Endothelial cell (in vitro differentiated cells): ENCODE data around the gene MAP1B. TPM values are rescaled to one million over a fixed set of nuclear protein-coding genes. Genes with fewer than 3 reads are reported as not detected.

Source experiments
- DNase-seq: peaks from one replicate; pipeline ENCODE4 v3.0.0; 2021; ENCODE audit warnings: low spot score
- H3K27ac Mint-ChIP-seq: one replicate; pipeline ENCODE4 v1.8.0; 2021; ENCODE audit warnings: mixed read lengths, inconsistent platforms; ENCODE audit not compliant: unreplicated experiment
- H3K27me3 Mint-ChIP-seq: one replicate; pipeline ENCODE4 v1.8.0; 2021; ENCODE audit warnings: mild to moderate bottlenecking, moderate library complexity, mixed read lengths, inconsistent platforms; ENCODE audit not compliant: unreplicated experiment
- H3K36me3 Mint-ChIP-seq: one replicate; pipeline ENCODE4 v1.8.0; 2021; ENCODE audit warnings: mild to moderate bottlenecking, low read depth, mixed read lengths, inconsistent platforms; ENCODE audit not compliant: unreplicated experiment
- H3K4me1 Mint-ChIP-seq: one replicate; pipeline ENCODE4 v1.8.0; 2021; ENCODE audit warnings: mild to moderate bottlenecking, mixed read lengths, inconsistent platforms; ENCODE audit not compliant: unreplicated experiment
- H3K4me3 Mint-ChIP-seq: one replicate; pipeline ENCODE4 v1.8.0; 2021; ENCODE audit warnings: mild to moderate bottlenecking, mixed read lengths, inconsistent platforms; ENCODE audit not compliant: unreplicated experiment
- H3K9me3 Mint-ChIP-seq: one replicate; pipeline ENCODE4 v1.8.0; 2021; ENCODE audit warnings: mixed read lengths, inconsistent platforms; ENCODE audit not compliant: unreplicated experiment
- CTCF ChIP-seq: fragments of 200-600 bp; sonication (generic); IDR thresholded peaks from one replicate; pipeline ENCODE4 v1.5.0; 2021; ENCODE audit warnings: antibody characterized with exemption; ENCODE audit not compliant: unreplicated experiment
- total RNA-seq: library from RNA; stranded (reverse); fragmentation: NEBNext Ultra II Directional; extraction: Animal tissue kit (Norgen Biotek cat#: 25700); gene quantifications from one replicate; pipeline ENCODE4 v1.2.1, GENCODE V29; 2021; ENCODE audit not compliant: unreplicated experiment

MAP1B gene
- total RNA-seq, 1 donor from 2014 or later = 251 TPM

GRCh38 chr5:72244862-72245371 is 137.6 kb downstream of the MAP1B start:
- Mint-ChIP-seq H3K9me3 (no peaks in the 10 kb centered on the region), H3K4me1 (no peaks in the 10 kb centered on the region), H3K4me3 (no peak overlapping the region), H3K27ac (no peak overlapping the region), H3K27me3 (peaks cover 2% of the 10 kb centered on the region), H3K36me3 (no peaks in the 10 kb centered on the region)
- TF ChIP-seq CTCF = no peak
- DNase-seq = no peak

- Mint-ChIP-seq H3K4me1 (no peaks in the 10 kb centered on the region), H3K27me3 (peaks cover 2% of the 10 kb centered on the region), H3K4me3 (no peak overlapping the region), H3K36me3 (no peaks in the 10 kb centered on the region), H3K27ac (no peak overlapping the region), H3K9me3 (no peaks in the 10 kb centered on the region)
- no peak for DNase-seq
- TF ChIP-seq CTCF = no peak
Observed at GRCh38 chr5:72245546-72245945, 138.3 kb downstream of the MAP1B start.

- Mint-ChIP-seq H3K36me3 (no peaks in the 10 kb centered on the region), H3K9me3 (no peaks in the 10 kb centered on the region), H3K4me1 (no peaks in the 10 kb centered on the region), H3K27me3 (peaks cover 2% of the 10 kb centered on the region), H3K4me3 (no peak overlapping the region), H3K27ac (no peak overlapping the region)
- DNase-seq = no peak
- no peak for TF ChIP-seq CTCF
Observed at GRCh38 chr5:72245951-72246532, 138.8 kb downstream of the MAP1B start.

- Mint-ChIP-seq H3K4me1 (peaks cover 5% of the 10 kb centered on the region), H3K27ac (no peak overlapping the region), H3K27me3 (no peaks in the 10 kb centered on the region), H3K36me3 (no peaks in the 10 kb centered on the region), H3K9me3 (no peaks in the 10 kb centered on the region), H3K4me3 (no peak overlapping the region)
- no peak for TF ChIP-seq CTCF
- no peak for DNase-seq
Observed at GRCh38 chr5:72246954-72247442, 139.7 kb downstream of the MAP1B start.

- Mint-ChIP-seq H3K27me3 (no peaks in the 10 kb centered on the region), H3K27ac (no peak overlapping the region), H3K4me1 (peaks cover 5% of the 10 kb centered on the region), H3K4me3 (no peak overlapping the region), H3K36me3 (no peaks in the 10 kb centered on the region), H3K9me3 (no peaks in the 10 kb centered on the region)
- TF ChIP-seq CTCF = no peak
- no peak for DNase-seq
Observed at GRCh38 chr5:72248410-72248981, 141.2 kb downstream of the MAP1B start.
